Stimulated activated CD8-positive, alpha-beta memory T cell treated with anti-CD3 and anti-CD28 coated beads, Interleukin-4, amount 100 ng/mL, for 24 hours (primary cell): ENCODE data around the gene ZNF326.
"Not testable (repeated sequence)": the region's sequence is repeated elsewhere in the genome, so short reads cannot be mapped to it uniquely, and the experiment has no call there.

Experiments
- DNase-seq: peaks from one replicate; pipeline ENCODE4 v3.0.0-alpha.2; 2020; ENCODE audit warnings: low read depth

Gene ZNF326

GRCh38 chr1:89997152-89997551 is 2.2 kb downstream of the ZNF326 start:
- not testable (repeated sequence) for DNase-seq

- DNase-seq: no peak
Observed at GRCh38 chr1:89998306-89998705, 3.4 kb downstream of the ZNF326 start.

GRCh38 chr1:89999208-89999607 is 4.3 kb downstream of the ZNF326 start:
- DNase-seq: no peak

GRCh38 chr1:89999628-90000027 is 4.7 kb downstream of the ZNF326 start:
- no peak for DNase-seq

GRCh38 chr1:90000934-90001676 is 6.2 kb downstream of the ZNF326 start:
- DNase-seq: no peak

- DNase-seq: no peak
Observed at GRCh38 chr1:90007979-90008404, 13.1 kb downstream of the ZNF326 start.

GRCh38 chr1:90012300-90012699 is 17.4 kb downstream of the ZNF326 start:
- DNase-seq: no peak

GRCh38 chr1:90023691-90024090 is 28.8 kb downstream of the ZNF326 start:
- no peak for DNase-seq

- no peak for DNase-seq
Observed at GRCh38 chr1:90027281-90027680, 32.4 kb downstream of the ZNF326 start.

GRCh38 chr1:90039652-90040051 is 44.7 kb downstream of the ZNF326 start:
- no peak for DNase-seq

- DNase-seq: no peak
Observed at GRCh38 chr1:90043586-90043985, 48.7 kb downstream of the ZNF326 start.

GRCh38 chr1:90044346-90044745 is 49.4 kb downstream of the ZNF326 start:
- DNase-seq: no peak

- DNase-seq: no peak
Observed at GRCh38 chr1:90045853-90046563, 51.1 kb downstream of the ZNF326 start.

- no peak for DNase-seq
Observed at GRCh38 chr1:90046635-90047034, 51.7 kb downstream of the ZNF326 start.

- no peak for DNase-seq
Observed at GRCh38 chr1:90048043-90048442, 53.1 kb downstream of the ZNF326 start.

GRCh38 chr1:90062700-90063643 is 68.1 kb downstream of the ZNF326 start:
- DNase-seq: not testable (repeated sequence)

- DNase-seq: not testable (repeated sequence)
Observed at GRCh38 chr1:90064109-90064508, 69.2 kb downstream of the ZNF326 start.

- DNase-seq: no peak
Observed at GRCh38 chr1:90067194-90067931, 72.5 kb downstream of the ZNF326 start.

GRCh38 chr1:90068611-90069280 is 73.8 kb downstream of the ZNF326 start:
- DNase-seq: no peak

GRCh38 chr1:90074137-90074536 is 79.2 kb downstream of the ZNF326 start:
- DNase-seq: no peak

- DNase-seq: no peak
Observed at GRCh38 chr1:90074566-90074965, 79.7 kb downstream of the ZNF326 start.
